HG02759 (cell line): ENCODE data around the gene VTN.

ENCODE experiments used
- ATAC-seq: cut with Tn5 transposase; IDR thresholded peaks from one replicate; pipeline ENCODE4 v1.9.1; 2021; ENCODE audit warnings: mild to moderate bottlenecking, moderate library complexity; ENCODE audit not compliant: unreplicated experiment

The VTN gene

DNA sequence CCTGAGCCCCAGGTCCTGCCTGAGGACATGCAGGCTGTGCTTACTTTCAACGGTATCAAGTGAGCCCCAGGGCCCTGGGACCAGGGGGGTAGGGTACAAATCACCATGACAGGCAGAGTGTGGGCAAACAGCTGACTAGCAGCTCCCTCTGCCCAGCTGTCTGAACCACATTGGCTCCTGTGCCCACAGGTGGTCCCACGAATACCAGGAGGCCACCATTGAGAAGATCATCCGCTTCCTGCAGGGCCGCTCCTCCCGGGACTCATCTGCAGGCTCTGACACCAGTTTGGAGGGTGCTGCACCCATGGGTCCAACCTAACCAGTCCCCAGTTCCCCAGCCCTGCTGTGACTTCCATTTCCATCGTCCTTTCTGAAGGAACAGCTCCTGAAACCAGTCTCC, 25.9 kb upstream of the VTN start:
- ATAC-seq = no peak

DNA sequence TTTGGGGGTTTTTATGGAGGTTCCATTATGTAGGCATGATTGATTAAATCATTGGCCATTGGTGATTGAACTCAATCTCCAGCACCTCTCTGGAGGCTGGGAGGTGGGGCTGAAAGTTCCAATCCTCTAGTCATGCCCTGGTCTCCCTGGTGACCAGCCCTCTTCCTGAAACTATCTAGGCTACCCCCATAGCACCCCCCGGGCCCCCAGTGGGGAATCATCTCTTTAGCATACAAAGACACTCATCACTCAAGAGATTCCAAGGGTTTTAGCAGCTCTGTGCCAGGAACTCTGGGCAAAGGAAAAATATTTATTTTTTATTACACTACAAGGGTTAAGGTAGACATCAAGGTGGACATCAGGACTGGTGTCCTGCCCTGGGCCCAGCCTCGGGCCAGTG, 25.3 kb upstream of the VTN start:
- no peak for ATAC-seq

DNA sequence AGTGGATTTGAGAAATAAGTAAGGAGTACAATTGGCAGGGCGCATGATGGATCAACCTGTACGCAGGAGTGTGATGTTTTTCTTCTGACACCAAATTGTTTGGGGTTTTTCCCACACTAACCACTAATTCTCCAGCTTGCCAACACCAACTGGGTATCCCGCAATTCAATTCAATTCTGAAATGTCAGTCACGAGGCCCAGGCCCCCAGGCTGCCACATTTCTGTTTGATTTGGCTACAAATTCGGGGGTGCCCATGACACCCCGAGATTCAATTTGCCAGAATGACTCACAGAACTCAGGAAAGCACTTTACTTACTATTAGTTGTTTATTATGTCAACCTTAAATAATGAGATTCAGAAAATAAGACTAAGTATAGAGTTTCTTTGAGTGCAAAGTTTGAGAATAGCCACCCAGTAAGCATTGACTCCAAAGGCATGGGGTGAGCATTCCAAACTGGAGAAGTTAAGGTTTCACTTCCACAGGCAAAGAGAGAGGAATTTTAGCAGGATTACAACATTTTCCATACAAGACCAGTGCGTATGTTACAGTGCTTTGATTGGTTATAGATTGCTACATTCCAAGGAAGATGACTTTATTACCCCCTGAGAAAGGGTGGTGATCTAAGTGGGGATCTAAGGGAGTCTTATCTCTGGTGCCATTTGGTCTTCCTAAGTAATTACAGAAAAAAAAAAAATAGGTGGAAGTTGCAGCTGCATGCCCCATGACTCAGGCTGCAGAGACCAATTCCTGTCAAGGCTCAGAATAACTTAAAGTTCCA, 24.4 kb upstream of the VTN start:
- no peak for ATAC-seq

DNA sequence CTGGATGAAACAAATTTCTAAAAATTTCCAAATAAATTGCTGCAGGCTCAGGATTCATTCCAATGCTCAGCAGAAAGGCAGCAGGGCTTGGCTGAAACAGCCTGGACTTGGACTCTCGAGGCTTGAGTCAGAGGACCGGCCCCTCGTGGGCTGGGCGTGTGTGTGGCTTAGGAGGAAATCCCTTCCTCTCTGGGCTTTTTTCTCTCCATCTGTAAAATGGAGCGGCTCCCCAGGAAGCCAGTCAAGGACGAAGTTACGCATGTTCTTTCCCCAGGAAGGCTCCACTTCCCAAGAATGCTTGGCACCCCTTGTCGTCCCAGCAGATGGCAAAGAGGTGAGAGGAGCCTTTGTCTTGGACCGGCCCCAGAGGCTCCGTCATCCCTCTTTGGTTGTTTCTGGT, 22.4 kb upstream of the VTN start:
- no peak for ATAC-seq

DNA sequence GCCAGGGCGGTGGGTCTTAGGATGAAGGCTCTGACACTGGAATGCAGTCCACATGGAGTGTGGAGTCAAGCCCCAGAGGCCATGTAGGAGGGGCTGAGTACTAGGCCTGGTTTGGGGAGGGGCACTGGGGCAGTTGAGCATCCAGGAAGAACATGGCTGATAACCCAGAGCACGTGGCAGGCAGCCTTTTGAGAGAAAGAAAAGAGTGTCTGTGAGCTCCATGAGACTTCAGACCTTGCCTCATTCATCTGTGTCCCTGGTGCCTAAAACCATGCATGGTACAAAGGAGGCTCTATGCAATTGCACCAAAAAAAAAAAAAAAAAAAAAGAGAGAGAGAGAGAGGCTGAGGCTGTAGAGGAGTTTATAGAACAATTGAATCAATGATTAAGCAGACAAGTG, 21.3 kb upstream of the VTN start:
- no peak for ATAC-seq

DNA sequence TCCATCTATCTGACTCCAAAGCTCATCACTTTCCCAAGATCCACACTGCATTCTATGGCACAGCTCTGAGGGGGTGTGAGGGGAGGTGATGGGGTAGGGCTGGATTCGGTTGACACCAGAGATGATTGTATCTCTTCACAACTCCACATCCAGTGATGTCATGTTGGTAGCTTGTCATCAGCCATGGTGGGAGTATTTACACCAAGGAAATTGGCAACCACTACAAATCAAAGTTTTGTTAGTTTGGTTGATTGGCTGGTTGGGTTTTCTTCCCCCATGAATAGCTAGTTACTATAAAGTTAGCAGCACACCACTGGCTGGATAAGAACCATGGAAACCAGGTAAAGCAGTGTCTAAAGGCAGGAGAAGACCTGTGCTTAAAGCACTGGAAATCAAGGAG, 20.9 kb upstream of the VTN start:
- ATAC-seq = no peak

DNA sequence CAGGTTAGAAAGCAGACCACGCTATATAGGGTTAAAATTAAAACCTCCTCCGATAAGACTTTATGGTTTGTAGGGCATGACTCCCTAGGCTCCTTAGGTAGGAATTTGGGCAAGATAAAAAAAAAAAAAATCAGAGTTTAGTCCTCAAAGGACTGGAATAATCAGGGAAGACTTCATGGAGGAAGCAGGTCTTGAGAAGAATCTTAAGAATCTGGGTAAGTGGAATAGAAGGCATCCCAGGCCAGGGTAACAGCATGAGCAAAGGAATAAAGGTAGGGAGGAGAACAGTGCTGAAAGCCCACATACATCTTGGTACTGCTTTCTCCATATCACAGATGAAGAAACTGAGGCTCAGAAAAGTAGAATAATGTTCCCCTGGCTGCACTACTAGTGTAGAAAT, 20.5 kb upstream of the VTN start:
- no peak for ATAC-seq

DNA sequence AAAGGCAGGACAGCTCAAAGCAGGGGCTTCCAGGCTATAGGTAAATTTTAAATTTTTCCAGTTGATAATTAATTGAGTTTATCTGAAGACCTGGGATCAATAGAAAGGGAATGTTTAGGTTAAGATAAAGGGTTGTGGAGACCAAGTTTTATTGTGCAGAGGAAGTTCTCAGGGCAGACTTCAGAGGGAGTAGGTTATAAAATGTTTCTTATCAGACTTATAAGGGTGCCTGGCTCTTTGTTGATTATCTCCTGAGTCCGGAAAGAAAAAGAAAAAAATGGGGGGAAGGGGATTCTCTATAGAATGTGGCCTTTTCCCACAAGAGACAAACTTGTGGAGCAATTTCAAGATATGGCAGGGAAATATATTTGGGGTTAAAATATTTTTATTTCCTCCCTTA, 20.0 kb upstream of the VTN start:
- ATAC-seq = no peak

DNA sequence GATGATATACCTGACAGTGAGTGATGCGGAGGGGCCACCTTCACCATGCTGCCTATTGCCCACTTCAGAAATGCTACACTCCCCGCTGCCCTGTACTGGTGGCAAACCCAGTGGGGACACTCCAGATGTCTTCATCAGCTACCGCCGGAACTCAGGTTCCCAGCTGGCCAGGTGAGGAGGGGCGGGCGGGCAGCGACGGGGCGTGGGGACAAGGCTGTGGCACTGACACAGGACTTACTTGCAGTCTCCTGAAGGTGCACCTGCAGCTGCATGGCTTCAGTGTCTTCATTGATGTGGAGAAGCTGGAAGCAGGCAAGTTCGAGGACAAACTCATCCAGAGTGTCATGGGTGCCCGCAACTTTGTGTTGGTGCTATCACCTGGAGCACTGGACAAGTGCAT, 18.0 kb upstream of the VTN start:
- no peak for ATAC-seq

DNA sequence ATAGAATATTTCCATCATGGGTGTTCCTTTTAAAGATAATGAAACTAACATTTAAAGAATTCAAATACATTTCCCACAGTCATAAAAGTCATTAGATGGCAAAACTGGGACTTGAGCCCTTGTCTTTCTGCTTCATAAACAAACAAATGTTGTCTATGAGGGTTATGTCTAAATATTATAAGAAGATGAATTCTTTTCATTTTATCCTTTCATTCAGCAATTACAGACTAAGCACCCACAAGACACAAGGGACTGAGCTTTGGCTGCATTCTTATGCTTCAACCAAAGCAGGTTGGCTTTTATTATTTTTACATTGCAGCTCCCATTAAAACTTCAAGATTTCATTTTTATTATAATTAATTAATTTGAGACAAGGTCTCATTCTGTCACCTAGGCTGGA, 16.3 kb upstream of the VTN start:
- no peak for ATAC-seq

DNA sequence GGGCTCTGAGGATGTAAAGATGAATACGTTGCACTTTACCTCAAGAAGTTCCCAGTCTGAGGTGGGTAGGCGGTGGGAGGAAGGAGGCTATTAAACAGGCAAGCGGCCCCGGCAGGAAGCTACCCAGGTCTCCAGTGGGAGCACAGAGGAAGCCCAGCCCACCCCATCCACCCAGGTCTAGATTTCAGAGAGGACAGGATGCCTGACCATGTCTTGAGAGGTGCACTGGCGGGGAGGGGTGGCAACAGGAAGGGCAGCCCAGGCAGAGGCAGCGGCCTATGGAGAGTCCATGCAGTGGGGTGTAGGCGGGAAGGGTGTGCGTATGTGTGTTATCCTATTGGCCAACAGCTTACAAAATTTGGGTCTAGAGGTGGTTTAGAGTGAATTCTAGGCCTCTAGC, 15.3 kb upstream of the VTN start:
- no peak for ATAC-seq

DNA sequence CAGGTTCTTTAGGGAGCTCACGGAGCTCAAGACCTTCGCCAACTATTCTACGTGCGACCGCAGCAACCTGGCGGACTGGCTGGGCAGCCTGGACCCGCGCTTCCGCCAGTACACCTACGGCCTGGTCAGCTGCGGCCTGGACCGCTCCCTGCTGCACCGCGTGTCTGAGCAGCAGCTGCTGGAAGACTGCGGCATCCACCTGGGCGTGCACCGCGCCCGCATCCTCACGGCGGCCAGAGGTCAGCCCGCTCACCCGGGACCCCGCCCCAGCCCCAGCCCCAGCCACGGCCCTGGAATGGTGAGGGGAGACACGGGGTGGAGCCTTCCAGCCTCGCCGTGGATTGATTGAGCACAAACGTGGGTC, 14.9 kb upstream of the VTN start:
- ATAC-seq = peak; percentile 23

DNA sequence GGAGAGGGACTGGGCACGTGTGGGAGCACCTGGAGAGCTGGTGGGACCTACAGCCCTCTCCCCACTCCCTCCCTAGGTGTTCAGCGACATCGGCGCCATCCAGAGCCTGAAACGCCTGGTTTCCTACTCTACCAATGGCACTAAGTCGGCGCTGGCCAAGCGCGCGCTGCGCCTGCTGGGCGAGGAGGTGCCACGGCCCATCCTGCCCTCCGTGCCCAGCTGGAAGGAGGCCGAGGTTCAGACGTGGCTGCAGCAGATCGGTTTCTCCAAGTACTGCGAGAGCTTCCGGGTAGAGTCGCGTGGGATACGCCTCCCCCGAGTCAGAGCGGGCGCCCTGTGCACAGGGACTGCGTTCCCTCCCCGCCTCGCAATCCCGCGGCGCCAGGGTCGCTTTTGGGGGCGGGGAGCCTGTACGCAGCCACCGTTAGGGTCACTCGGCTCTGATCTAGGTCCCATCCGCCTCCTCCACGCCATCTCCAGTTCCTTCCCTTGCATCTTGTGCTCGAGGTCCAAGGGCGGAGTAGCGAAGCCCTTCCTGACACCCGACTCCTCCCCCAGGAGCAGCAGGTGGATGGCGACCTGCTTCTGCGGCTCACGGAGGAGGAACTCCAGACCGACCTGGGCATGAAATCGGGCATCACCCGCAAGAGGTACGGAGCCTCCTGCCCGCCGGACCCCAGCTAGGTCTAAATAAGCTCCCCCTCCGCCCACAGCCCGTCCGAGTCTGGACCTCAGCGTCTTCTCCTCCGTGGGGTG, 14.4 kb upstream of the VTN start:
- peak; percentile 79 for ATAC-seq

DNA sequence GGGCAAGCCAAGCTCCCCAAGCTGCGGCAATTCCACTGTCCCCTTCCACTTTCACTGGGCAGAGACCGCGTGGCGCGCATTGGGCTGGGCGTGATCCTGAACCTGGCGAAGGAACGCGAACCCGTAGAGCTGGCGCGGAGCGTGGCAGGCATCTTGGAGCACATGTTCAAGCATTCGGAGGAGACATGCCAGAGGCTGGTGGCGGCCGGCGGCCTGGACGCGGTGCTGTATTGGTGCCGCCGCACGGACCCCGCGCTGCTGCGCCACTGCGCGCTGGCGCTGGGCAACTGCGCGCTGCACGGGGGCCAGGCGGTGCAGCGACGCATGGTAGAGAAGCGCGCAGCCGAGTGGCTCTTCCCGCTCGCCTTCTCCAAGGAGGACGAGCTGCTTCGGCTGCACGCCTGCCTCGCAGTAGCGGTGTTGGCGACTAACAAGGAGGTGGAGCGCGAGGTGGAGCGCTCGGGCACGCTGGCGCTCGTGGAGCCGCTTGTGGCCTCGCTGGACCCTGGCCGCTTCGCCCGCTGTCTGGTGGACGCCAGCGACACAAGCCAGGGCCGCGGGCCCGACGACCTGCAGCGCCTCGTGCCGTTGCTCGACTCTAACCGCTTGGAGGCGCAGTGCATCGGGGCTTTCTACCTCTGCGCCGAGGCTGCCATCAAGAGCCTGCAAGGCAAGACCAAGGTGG, 11.2 kb upstream of the VTN start:
- ATAC-seq = no peak

DNA sequence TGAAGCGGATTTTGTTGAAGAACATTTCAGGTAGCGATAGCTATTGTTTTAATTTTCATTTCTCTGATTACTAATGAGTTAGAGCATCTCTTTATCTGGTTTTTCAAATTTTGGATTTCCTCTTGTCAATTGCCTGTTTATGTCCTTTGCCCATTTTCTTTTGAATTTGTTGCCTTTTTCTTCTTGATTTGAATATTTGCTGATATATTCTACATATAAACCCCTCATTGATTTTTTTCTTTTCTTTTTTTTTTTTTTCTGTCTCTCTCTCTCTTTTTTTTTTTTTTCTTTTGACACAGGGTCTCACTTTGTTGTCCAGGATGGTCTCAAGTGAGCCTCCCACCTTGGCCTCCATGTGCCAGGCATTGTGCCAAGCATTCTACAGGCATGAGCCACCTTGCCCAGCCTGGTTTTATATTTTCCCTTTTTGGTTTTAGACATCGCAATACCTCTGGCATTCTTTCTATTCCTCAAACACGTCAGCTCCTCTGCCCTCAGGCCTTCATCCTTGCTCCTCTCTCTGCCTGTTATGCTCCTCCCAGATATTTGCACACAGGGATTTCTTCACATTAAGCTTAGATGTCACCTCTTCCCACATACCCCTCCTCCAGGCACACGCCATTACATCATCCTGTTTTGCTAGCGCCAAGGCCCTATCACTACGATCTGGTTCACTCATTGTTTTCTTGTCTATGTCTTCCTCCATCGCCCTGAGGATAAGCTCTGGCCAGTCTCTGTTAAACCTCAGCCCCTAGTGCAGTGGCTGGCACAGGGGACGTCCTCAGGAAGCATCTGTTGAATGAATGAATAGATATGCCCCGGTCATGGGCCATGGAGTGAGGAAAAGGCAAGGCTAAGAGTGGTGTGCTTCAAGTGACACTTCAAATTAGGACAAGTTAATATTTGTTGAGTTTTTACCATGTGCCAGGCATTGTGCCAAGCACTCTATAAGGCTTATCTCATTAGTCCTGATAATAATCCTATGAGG, 10.0 kb upstream of the VTN start:
- ATAC-seq = no peak

DNA sequence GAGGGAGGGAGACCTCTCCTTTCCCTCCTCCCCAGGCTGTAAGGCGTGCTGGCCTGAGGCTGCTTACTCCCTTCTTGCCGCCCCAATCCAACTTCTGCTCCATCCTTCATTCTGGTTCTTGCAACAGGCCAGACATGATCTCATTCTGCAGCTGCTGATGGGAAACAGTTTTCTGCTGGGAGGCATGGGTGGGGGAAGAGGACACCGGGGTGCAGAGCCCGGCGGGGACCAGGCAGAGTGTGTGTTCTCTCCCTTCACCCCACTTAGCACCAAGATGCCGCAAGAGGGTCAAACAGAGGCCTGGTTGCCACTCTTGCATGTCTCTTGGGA, 2.8 kb upstream of the VTN start:
- ATAC-seq = no peak

DNA sequence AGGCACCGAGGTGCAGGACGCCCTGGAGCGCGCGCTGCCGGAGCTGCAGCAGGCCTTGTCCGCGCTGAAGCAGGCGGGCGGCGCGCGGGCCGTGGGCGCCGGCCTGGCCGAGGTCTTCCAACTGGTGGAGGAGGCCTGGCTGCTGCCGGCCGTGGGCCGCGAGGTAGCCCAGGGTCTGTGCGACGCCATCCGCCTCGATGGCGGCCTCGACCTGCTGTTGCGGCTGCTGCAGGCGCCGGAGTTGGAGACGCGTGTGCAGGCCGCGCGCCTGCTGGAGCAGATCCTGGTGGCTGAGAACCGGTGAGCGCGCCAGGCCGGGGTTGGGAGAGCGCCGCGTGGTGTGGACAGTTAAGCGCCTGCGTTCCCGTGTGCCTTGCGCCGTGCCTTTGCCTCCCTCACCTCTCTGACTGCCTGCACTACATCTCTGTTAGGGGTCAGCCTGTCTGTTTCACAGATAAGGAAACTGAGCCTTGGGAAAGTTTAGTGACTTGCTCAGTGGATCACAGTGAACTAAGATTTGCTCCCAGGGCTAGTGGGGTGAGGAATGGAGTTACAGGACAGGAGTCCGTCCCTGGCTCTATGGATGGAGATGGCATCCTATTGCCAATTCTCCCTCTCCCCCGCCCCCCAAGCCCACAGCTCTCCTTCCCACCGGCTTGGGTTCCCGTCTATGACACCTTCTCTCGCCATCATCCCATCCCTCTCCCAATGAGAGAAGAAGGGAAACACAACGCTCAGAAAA, 2.3 kb upstream of the VTN start:
- ATAC-seq = peak; percentile 14

DNA sequence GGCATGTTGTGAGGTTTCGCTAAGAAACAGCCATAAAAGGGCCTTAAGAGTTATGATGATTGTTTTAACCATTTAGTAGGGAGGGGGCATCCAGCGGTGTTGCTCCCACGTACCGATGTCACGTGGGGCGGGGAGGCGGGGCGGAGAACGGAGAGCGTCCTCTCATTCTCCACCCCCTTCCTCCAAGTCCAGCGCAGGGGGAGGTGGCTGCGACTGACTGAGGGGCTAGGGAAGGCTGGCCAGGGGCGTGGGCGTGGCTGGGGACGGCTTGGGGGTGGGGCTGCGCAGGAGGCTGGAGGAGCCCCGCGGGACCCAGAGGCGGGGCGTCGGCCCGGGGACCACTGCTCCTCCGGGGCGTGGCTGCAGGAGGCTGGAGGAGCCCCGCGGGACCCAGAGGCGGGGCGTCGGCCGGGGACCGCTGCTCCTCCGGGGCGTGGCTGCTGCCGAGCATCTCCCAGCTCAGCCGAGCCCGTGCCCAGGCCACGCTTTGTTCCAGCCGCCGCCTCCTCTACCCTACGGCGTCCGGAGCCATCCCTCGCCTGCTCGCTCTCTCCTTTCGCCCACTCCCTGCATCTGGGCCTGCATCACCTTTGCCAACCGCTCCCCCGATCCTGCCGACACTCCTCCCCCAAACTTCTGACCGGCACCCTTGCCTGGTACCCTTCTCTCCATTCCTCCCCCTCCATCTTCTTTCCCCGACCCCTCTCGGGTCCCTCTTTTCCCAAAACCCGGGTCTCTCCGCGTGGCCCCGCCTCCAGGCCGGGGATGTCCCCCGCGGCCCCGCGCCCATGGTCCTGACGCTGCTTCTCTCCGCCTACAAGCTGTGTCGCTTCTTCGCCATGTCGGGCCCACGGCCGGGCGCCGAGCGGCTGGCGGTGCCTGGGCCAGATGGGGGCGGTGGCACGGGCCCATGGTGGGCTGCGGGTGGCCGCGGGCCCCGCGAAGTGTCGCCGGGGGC, 1.4 kb upstream of the VTN start, which contains the start of gene SARM1:
Gene SARM1 (plus strand): TSS at position 450 of the 958 bp plus-strand sequence. CDS start 339 bp downstream, at position 789.
- peak; percentile 91 for ATAC-seq

DNA sequence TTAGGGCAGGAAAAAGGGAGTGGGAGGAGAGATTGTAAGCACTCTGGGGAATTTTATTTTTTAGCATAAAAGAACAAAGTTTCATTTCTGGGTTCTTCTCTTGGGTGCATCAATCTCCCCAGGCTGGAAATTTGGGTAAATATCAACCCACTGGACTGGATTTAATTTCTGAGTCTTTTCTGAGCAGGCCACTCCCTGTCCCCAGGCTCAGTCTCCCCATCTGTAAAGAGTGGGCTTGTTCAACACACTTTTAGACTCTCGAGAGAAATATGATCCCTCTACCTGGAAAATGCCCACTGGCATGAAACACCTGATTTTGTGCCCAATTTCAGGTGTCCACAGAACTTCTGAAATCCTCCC, 617 bp upstream of the VTN start:
- ATAC-seq = no peak
